GM21576 (cell line): Measurements from ENCODE around the gene ACTN1.

Experiments used
- ATAC-seq: cut with Tn5 transposase; IDR thresholded peaks from one replicate; pipeline ENCODE4 v1.9.1; 2021; ENCODE audit warnings: mild to moderate bottlenecking, moderate library complexity; ENCODE audit not compliant: unreplicated experiment

The ACTN1 gene

GRCh38 chr14:68891851-68892660 is 87.0 kb downstream of the ACTN1 start:
- no peak for ATAC-seq

- ATAC-seq: no peak
Measured at GRCh38 chr14:68890173-68890931, 88.8 kb downstream of the ACTN1 start.

GRCh38 chr14:68888883-68889282 is 90.2 kb downstream of the ACTN1 start:
- no peak for ATAC-seq

- no peak for ATAC-seq
Measured at GRCh38 chr14:68888025-68888850, 90.9 kb downstream of the ACTN1 start.

GRCh38 chr14:68886109-68886434 is 93.0 kb downstream of the ACTN1 start:
- ATAC-seq: no peak

GRCh38 chr14:68885226-68886108 is 93.6 kb downstream of the ACTN1 start:
- ATAC-seq: no peak

GRCh38 chr14:68884031-68885030 is 94.8 kb downstream of the ACTN1 start:
- ATAC-seq: no peak

GRCh38 chr14:68882235-68882634 is 96.9 kb downstream of the ACTN1 start:
- ATAC-seq: no peak

- no peak for ATAC-seq
Measured at GRCh38 chr14:68881396-68881795, 97.7 kb downstream of the ACTN1 start.

GRCh38 chr14:68880581-68881105 is 98.5 kb downstream of the ACTN1 start:
- ATAC-seq: no peak

- ATAC-seq: no peak
Measured at GRCh38 chr14:68879841-68880575, 99.1 kb downstream of the ACTN1 start.

- ATAC-seq: no peak
Measured at GRCh38 chr14:68879321-68879781, 99.8 kb downstream of the ACTN1 start.

- no peak for ATAC-seq
Measured at GRCh38 chr14:68878908-68879307, 100.2 kb downstream of the ACTN1 start.

- ATAC-seq: no peak
Measured at GRCh38 chr14:68877993-68878575, 101.0 kb downstream of the ACTN1 start.

GRCh38 chr14:68876976-68877375 is 102.1 kb downstream of the ACTN1 start:
- ATAC-seq: no peak

- no peak for ATAC-seq
Measured at GRCh38 chr14:68874746-68875155, 104.4 kb downstream of the ACTN1 start.

GRCh38 chr14:68873376-68873775 is 105.7 kb downstream of the ACTN1 start:
- no peak for ATAC-seq

GRCh38 chr14:68871392-68871791 is 107.7 kb downstream of the ACTN1 start:
- no peak for ATAC-seq
